Renal cortex interstitium (tissue), 15 donors: ENCODE measurements around the gene CSNK1G2. TPM values are rescaled to one million over a fixed set of nuclear protein-coding genes. Genes with fewer than 3 reads are reported as not detected.

ENCODE experiments used
- DNase-seq, 11 donors: peaks; one replicate each; pipeline ENCODE4 v3.0.0-alpha.2; 2013; ENCODE audit warnings: low read depth in 9 of 11, low spot score in 4 of 11; ENCODE audit errors: extremely low read depth in 1 of 11
- long read RNA-seq, 16 experiments: transcript quantifications; one replicate each; lab custom pipeline, GENCODE V29; 2026
- polyA plus RNA-seq, 3 donors: library from polyadenylated mRNA; unstranded; fragments of 120-200 nt; gene quantifications; one replicate each; pipeline ENCODE4 v1.2.1, GENCODE V29; 2013; ENCODE audit not compliant: insufficient read length in 3 of 3

The CSNK1G2 gene
- polyA plus RNA-seq = 10 to 100 TPM; 50.5 to 70.4 (median 67.9) TPM
- long read RNA-seq, donor 1, partial matches to known transcripts = 11 of 15 reads
- long read RNA-seq, donor 1, other reads (novel, unspliced or antisense) = 0 of 15 reads
- long read RNA-seq, donor 2, partial matches to known transcripts = 0 of 4 reads
- long read RNA-seq, donor 2, other reads (novel, unspliced or antisense) = 0 of 4 reads
- long read RNA-seq, donor 3, transcript CSNK1G2-201 (12 exons, 2,918 nt) = major isoform, 17 of 36 reads
- long read RNA-seq, donor 3, partial matches to known transcripts = 19 of 36 reads
- long read RNA-seq, donor 3, other reads (novel, unspliced or antisense) = 0 of 36 reads
- long read RNA-seq, donor 4, transcript CSNK1G2-201 (12 exons, 2,918 nt) = major isoform, 9 of 10 reads
- long read RNA-seq, donor 4, partial matches to known transcripts = 0 of 10 reads
- long read RNA-seq, donor 4, other reads (novel, unspliced or antisense) = 0 of 10 reads
- long read RNA-seq, donor 5 = 0 reads
- long read RNA-seq, donor 6, transcript CSNK1G2-201 (12 exons, 2,918 nt) = major isoform, 11 of 28 reads
- long read RNA-seq, donor 6, partial matches to known transcripts = 17 of 28 reads
- long read RNA-seq, donor 6, other reads (novel, unspliced or antisense) = 0 of 28 reads
- long read RNA-seq, donor 7, transcript CSNK1G2-201 (12 exons, 2,918 nt) = major isoform, 5 of 5 reads
- long read RNA-seq, donor 7, partial matches to known transcripts = 0 of 5 reads
- long read RNA-seq, donor 7, other reads (novel, unspliced or antisense) = 0 of 5 reads
- long read RNA-seq, donor 8 = 0 reads
- long read RNA-seq, donor 9, transcript CSNK1G2-201 (12 exons, 2,918 nt) = major isoform, 13 of 13 reads
- long read RNA-seq, donor 9, partial matches to known transcripts = 0 of 13 reads
- long read RNA-seq, donor 9, other reads (novel, unspliced or antisense) = 0 of 13 reads
- long read RNA-seq, donor 10, transcript CSNK1G2-201 (12 exons, 2,918 nt) = major isoform, 8 of 130 reads
- long read RNA-seq, donor 10, partial matches to known transcripts = 111 of 130 reads
- long read RNA-seq, donor 10, other reads (novel, unspliced or antisense) = 11 of 130 reads
- long read RNA-seq, donor 11, transcript CSNK1G2-201 (12 exons, 2,918 nt) = major isoform, 12 of 24 reads
- long read RNA-seq, donor 11, partial matches to known transcripts = 12 of 24 reads
- long read RNA-seq, donor 11, other reads (novel, unspliced or antisense) = 0 of 24 reads
- long read RNA-seq, donor 12, transcript CSNK1G2-201 (12 exons, 2,918 nt) = major isoform, 5 of 5 reads
- long read RNA-seq, donor 12, partial matches to known transcripts = 0 of 5 reads
- long read RNA-seq, donor 12, other reads (novel, unspliced or antisense) = 0 of 5 reads
- long read RNA-seq, donor 13 = 0 reads
- long read RNA-seq, donor 14, transcript CSNK1G2-201 (12 exons, 2,918 nt) = major isoform, 11 of 11 reads
- long read RNA-seq, donor 14, partial matches to known transcripts = 0 of 11 reads
- long read RNA-seq, donor 14, other reads (novel, unspliced or antisense) = 0 of 11 reads
- long read RNA-seq, donor 15, partial matches to known transcripts = 0 of 3 reads
- long read RNA-seq, donor 15, other reads (novel, unspliced or antisense) = 0 of 3 reads
- long read RNA-seq, donor 16, transcript CSNK1G2-201 (12 exons, 2,918 nt) = major isoform, 28 of 72 reads
- long read RNA-seq, donor 16, partial matches to known transcripts = 44 of 72 reads
- long read RNA-seq, donor 16, other reads (novel, unspliced or antisense) = 0 of 72 reads

DNA sequence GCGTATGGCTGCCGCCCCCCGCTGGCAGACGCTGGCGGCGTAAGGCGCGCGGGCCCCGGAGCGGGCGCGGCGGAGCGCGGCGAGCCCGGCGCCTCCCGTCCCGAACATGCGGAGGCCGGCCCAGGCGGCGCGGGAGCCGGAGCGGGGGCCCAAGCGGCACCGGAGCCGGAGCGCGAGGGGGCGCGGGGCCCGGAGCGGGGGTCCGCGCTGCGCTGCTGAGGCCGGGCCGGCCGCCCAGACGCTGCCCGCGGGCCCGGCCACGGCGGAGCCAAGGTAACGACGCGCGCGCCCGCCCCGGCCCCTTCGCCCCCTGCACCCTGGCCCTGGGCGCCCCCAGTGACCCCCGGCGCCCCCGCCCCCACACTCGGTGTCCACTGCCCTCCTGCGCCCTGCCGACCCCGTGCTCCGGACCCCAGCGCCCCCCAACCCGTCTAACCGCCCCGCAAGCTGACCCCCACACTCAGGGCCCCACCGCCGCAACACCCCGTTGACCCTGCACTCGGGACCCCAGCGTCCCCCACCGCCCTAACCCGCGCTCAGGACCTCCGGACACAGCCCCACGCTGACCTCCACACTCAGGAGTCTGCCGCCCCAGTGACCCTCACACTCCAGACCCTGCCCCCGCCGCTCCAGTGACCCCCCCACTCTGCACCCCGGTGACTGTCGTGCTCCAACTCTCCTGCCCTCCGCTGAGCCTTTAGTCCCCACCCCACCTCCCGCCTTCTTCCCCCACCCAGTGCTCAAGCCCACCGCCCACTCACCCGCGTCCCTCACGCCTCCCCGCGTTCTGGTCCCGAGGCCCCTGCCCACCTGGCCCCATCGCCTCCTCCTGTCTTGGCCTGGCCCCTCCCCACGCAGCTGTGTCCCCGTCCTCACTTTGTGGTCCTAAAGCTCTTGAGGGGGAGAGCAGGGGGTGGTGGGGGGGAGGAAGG lies at the start of gene CSNK1G2:
TSS of gene CSNK1G2 (plus strand) at position 27 of the 932 bp plus-strand sequence. CDS start 28,601 bp downstream, outside the sequence.
- DNase-seq = no peak

DNA sequence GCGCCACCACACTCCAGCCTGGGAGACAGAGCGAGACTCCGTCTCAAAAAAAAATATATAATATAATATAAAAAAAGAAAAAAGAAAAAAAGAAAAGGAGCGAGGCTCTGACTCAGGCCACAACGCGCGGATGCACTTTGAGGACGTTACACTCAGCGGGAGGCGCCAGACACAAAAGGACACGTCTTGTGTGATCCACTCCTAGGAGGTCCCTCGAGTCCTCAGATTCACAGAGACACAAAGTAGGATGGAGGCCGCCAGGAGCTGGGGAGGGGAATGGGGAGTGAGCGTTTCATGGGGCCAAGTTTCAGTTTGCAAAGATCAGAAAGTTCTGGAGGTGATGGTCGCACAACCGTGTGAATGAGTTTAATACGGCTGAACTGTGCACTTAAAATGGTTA lies 47.2 kb upstream of the CSNK1G2 start:
- no peak for DNase-seq

DNA sequence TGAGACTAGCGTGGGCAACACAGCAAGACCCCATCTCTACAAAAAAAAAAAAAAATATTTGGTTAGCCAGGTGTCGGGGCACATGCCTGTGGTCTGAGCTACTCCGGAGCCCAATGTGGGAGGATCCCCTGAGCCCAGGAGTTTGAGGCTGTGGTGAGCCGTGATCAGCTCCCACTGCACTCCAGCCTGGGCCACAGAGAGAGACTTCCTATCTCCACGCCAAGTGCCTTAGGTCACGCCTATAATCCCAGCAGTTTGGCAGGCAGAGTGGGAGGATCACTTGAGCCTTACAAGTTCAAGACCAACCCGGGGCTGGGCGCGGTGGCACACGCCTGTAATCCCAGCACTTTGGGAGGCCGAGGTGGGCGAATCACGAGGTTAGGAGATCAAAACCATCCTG lies 44.5 kb upstream of the CSNK1G2 start:
- no peak for DNase-seq

DNA sequence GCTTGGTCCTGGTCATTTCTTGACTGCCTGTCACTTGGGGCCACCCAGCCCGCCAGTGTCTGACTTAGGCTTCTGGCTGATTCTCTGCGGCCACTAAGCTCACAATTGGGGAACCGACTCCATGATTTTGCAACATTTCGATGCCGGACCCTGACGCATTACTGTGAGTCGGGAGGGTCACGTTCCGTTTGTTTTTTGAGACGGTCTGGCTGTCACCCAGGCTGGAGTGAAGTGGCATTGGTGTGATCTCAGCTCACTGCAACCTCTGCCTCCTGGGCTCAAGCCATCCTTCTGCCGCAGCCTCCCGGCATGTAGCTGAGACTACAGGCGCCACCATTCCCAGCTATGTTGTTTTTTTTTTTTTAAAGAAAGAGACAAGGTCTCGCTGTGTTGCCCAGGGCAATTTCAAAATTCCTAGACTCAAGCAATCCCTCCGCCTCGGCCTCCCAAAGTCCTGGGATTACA lies 39.0 kb upstream of the CSNK1G2 start:
- DNase-seq = no peak

DNA sequence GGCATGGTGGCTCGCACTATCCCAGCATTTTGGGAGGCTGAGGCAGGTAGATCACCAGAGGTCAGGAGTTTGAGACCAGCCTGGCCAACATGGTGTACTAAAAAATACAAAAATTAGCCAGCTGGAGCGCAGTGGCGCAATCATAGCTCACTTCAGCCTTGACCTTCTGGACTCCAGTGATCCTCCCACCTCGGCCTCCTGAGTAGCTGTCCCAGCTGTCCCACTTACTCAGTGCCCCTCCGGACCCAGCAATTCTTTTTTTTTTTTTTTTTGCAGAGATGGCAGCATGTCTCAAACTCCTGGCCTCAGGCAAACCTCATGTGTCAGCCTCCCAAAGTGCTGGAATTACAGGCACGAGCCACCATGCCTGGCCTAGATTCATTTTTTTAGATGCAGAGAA lies 38.0 kb upstream of the CSNK1G2 start:
- DNase-seq = no peak

DNA sequence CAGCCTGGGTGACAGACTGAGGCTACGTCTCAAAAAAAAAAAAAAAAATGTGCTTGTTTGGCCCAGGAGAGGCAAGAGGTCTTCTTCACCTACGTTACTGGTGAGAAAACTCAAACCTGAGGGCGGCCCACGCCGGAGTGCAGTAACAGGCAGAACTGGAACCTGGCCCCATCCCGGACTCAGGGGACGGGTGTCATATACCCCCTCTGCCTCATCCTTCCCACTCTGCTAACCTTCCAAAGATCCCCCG lies 36.2 kb upstream of the CSNK1G2 start:
- DNase-seq = no peak

DNA sequence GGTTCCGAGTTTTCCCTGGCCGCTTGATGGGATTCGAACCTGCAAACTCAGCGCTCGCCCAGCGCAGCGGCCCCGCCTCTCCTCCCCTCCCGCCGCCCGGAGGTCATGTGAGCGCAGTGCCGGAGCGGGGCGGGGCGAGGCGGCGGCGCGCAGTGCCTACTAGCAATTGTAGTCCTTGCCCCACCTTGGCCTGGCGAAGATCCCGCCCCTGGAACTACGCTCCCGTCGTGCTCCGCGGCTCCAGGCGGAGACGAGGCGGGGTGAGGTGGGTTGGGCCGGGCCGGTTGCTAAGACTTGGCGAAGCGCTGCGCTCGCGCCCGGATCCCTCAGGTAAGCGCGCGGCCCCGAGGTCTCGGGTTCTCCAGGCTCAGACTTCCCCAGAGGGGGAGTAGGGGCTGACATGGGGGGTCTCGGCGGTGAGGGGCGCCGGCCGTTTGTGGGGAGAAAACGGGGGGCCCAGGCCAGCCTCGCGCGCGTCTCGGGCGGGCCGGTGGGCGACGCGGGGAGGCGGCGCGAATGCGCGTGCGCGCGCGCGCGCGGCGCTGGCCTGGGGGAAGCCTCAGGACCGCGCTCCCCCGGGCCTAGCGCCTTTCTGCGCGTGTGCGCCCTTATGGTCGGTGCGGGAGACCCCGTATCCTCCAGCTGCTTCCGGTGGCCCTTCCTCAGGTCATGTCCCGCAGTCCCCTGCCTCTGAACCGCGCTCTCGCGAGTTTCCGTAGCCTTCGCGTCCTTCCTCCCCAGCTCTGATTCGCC lies 35.7 kb upstream of the CSNK1G2 start, which contains the start of the genes ADAT3 and SCAMP4:
TSS of gene ADAT3 (plus strand) at position 290 of the 753 bp plus-strand sequence. CDS start 6,649 bp downstream, outside the sequence.
TSS of gene SCAMP4 (plus strand) at position 290 of the 753 bp plus-strand sequence. CDS start 9,621 bp downstream, outside the sequence.
- peak; percentile 90 to 98 (median 96) for DNase-seq

DNA sequence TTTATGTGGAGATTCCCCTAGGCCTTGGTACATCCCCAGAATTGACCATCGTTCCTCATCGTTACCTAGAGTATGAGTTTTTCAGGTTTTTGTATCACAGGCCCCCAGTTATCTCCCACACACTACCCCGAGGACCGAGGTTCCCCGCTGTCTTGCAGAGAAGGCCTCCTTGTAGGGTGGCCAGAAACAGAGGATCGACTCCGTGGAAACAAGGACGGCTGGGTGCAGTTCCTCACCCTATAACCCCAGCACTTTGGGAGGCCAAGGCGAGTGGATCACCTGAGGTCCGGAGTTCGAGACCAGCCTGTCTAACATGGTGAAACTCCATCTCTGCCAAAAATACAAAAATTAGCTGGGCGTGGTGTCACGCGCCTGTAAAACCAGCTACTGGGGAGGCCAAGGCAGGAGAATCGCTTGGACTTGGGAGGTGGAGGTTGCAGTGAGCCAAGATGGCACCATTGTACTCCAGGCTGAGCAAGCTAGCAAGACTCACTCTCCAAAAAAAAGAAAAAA lies 35.1 kb upstream of the CSNK1G2 start:
- DNase-seq = no peak

DNA sequence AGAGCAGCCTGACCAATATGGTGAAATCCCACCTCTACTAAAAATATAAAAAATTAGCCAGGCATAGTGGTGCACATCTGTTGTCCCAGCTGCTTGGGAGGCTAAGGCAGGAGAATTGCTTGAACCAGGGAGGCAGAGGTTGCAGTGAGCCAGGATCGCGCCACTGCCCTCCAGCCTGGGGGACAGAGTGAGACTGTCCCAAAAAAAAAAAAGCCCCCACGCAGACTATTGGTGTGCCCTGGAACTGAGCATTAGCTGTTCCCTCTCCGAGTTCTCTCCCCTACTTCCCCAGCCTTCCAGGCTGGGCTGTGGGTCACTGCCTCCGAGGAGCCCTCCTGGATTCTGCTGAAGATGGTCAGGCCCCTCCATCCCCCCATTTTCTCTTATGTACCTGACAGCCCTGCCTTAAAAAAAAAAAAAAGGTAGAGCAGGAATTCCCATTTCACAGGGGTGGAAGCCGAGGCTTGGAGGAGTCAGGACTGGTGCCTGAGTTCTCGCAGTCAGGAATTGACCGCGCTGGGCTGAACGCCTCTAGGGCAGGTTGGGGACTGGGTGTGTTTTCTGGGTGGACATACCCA lies 33.9 kb upstream of the CSNK1G2 start:
- no peak for DNase-seq

DNA sequence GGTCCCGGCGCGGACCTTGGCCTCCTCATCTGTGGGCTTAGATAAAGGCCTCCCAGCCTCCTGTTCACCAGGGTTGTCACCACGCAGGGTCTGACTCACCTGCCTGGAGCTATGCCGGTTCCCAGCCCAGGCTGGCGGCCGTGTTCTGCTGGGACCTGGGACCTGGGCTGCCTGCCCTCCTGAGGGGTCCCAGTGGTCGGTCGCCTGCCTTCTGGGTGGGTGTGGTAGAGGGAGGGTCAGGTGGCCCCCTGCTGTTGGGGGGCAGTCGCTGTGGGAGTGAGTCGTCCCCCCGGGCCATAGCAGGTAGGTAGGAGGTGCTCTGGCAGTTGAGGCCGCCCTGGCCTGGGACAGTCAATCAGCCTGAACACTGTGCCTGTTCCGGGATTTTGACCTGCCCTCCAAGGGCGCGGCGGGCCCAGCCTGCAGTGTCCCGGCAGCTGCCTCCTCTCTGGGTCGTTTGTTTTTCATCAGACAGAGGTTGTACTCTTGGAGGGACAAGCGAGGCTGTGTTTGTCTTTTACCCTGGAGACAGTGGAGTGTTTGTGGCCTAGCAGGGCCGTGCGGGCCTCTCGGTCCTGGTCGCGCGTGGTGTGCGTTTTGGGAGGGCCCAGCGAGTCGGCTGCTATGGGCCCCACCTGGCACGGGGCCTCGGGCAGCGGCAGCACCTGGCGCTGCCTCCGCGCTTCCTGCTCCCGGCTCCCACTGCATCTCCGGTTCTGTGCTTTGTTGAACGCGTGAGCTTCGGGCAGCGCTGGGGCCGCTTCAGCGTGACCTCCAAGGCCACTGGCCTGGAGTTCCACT lies 33.2 kb upstream of the CSNK1G2 start:
- DNase-seq = no peak

DNA sequence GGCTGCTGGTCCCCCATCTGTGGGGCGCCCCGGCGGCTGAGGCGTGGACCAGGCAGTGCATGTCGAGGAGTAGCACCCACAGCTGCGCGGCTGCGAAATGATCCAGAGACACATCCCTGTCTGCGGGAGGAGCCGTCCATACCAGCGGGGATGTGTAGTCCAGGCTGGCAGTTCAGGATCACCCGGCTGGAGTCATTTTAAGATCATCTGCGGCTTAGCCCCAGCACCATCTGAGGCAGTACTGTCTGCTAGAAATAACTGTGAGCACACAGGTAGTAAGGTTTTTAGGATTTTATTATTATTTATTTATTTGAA lies 32.7 kb upstream of the CSNK1G2 start:
- no peak for DNase-seq

DNA sequence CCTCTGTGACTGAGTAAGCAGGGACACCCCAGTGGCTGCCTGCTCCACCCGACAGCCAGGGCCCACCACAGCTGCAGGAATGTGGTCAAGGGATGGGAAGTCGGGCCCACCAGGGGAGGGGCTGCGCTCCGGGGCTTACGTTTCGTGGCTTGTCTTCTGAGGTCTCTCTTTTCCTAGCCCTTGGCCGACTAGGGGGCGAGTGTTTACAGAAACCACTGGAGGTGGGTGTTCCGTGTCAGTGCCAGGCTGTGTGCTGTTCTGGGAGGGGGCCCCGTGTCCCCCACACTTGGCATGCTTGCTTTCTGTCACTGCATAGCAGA lies 31.3 kb upstream of the CSNK1G2 start:
- DNase-seq = no peak

DNA sequence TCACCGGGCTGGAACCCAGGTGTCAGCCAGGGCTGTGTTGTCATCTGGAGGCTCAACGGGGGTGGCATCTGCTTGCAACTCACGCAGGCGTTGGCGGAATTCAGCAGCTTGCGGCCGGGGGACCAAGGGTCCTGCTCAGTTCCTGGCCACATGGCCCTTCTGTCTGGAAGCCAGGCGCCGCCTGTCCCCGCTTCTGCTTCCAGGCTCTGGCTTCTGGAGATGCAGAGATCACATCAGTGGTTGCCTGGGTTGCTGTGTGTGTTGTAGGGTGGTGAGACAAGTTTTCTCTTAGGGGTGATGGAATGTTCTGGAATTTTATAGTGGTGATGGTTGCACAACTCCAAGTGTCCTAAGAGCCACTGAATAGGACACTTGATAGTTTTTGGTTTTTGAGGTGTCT lies 30.8 kb upstream of the CSNK1G2 start:
- no peak for DNase-seq

DNA sequence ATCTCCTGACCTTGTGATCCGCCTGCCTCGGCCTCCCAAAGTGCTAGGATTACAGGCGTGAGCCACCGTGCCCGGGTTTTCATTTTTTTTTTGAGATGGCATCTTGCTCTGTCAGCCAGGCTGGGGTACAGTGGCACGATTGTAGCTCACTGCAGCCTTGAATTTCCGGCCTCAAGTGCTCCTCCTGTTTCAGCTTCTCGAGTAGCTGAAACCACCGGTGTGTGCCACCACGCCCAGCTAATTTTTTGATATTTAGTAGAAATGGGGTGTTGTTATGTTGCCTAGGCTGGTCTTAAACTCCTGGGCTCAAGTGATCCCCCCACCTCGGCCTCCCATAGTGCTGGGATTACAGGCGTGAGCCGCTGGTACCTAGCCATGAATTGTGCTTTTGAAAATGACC lies 29.9 kb upstream of the CSNK1G2 start:
- no peak for DNase-seq

DNA sequence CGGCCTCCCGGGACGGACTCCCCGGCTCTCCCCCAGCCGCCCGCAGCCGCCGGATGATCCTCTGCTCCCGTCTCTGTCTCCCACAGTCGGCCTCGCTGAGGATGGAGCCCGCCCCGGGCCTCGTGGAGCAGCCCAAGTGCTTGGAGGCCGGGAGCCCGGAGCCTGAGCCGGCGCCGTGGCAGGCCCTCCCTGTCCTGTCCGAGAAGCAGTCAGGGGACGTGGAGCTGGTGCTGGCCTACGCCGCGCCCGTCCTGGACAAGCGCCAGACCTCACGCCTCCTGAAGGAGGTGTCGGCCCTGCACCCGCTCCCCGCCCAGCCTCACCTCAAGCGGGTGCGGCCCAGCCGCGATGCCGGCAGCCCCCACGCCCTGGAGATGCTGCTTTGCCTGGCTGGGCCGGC lies 29.0 kb upstream of the CSNK1G2 start:
- no peak for DNase-seq
